NCI-H2107 treated with DMSO at 0.1 percent for 48 hours (cell line): ENCODE results near the gene ACTR6.

Source experiments
- DNase-seq: peaks from one replicate; lab custom pipeline; 2025; ENCODE audit not compliant: unreplicated experiment; lab: John Stamatoyannopoulos, UW

ACTR6 gene

DNA sequence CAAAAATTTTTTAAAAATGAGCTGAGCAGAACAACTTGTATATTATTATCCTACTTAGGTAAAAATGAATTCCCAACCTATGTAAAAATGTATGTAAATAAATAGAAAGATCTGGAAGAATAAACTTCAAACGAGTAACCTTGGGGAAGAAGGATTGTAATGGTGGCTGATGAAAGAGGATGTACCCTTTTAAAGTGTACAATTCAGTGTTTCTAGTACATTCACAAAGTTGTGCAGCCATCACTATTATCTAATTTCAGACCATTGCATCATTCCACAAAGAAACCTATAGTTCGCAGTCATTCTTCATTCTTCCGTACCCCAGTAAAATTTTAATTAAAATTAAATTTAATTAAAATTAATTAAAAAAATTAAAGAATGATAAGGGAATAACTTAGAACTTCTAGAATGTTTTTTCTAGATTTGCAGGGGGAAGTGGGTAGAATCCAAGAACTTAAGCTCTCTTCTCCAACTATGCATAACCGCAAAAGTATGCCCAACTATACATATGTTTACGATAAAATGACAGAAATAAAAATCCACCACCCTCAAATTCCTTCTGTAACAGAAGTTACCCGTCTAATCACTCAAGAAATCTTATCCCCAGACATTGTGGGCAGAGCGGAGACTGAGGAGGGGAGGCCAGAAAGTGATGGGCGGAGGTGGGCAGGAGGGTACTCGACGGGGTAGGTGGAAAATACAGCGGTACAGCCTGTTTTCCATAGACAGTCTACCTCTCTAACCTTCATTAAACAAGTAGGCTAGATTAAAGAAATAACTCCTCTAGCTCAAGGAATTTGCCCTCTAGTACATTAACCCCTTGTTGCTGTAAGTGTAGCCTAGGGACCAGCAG is 65.3 kb downstream of the ACTR6 start:
- no peak for DNase-seq

DNA sequence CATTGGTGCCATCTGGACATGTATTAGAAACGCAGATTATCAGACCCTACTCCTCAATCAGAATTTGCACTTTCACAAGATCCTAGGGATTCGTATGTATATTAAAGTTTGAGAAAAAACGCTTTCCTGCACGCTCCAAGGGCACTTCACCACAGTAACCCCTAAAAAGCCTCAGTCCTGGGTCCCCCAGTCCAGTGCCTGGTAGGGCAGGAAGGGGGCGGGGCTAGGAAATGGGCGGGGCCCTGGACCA is 65.9 kb downstream of the ACTR6 start:
- DNase-seq, result peak; percentile 68

DNA sequence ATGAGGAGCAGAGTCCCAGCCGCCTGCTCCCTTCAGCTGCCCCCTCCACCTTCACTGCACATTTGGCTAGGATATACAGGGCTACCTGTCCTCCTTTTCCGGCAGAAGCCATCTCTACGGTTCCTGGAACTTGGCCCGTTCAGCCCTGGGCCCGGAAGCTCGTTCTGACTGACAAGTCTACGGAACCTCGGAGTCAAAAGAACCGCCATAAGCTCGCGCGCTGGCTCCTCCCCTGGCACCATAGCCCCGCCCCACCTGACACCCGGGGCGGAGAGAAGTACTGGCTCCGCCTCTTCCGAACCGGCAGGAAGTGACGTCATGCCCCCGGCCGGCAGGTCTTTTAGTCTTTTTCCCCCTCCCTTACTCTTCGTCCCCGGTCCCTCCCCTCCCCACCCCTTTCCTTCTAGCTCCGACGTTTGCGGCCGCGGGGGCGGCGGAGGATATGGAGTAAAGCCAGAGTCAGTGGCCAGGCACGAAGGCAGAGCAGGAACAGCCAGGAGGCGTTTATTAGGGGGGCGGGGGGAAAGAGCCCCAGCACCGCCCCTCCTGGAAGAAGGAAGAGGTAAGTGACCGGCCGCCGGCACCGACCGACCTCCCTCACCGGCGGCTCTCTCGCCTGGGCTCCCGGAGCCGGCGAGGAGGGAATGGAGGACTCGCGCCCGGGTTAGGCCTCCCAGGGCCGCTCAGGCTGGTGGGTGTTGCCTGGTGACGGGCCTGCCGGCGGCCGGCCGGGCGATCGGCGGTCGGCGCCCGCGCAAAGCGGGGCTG is 66.4 kb downstream of the ACTR6 start, which contains the start of the genes DEPDC4 and SCYL2:
Gene DEPDC4, minus strand, starts transcription at position 245 of the 768 bp plus-strand sequence. Its CDS starts 3 bp downstream, at position 242.
Gene SCYL2, plus strand, starts transcription at position 343 of the 768 bp plus-strand sequence. CDS start 15,794 bp downstream, outside the sequence.
- peak; percentile 85 for DNase-seq

DNA sequence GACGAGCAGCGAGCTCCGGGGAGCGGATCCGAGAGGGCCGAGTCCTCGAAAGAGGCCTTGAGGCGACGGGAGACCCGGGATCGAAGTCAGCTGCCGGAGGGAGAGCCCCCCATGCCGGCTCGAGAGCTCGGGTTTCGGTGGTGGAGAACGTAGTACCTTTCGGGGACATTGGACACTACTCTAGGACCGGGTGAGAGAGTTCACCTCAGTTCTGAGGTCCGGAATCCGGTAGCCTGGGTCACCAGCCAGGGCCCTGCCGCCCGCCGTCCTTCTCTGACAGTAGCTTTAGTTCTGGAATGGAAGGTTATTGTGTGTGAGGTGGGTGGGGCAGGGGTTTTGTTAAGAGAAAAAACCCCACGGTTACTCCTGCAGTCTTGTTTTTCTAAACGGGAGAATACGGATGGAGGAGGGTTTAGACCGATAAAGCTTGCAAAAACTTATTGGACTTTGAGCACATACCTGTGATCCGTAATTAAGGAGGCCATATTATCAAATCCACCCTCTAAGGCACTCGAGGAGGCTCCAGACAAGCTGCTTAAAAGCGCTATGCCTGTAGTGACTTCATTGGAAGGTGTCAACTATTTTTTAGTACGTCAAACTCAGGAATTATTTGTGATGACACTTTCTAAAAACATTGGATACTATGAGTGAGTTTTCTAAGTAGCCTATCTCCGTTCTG is 67.1 kb downstream of the ACTR6 start:
- DNase-seq, result no peak

DNA sequence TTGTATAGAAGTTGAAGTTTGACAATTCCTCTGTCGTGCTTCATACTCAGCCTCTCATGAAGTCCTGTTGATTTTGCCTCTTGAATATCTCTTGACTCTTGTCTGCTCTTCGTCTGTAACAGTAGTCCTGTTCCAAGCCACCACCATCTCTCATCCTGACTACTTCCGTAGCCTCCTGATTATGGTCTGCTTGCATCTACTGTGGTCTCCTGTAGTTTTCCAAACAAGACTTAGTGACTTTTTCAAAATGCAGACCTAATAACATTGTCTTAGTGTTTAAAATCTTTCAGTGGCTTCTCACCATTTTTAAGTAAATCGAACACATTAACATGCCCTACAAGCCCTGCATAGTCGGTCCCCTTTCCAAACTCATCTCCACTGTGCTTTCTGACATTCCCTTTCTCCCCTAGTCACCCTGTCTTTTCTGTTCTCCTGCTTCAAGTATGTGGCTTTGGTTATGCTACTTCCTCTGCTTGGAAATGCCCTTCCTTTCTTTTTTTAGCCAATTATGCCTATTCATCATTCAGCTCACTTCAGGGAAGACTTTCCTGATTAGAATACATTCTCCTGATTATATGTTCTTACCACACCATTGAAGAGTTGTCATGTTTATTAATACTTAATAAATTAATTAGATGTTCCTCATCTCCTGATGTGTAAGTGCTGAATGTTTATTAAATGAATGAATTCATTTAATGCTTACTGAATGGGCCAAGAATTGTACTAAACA is 68.4 kb downstream of the ACTR6 start:
- no peak for DNase-seq

DNA sequence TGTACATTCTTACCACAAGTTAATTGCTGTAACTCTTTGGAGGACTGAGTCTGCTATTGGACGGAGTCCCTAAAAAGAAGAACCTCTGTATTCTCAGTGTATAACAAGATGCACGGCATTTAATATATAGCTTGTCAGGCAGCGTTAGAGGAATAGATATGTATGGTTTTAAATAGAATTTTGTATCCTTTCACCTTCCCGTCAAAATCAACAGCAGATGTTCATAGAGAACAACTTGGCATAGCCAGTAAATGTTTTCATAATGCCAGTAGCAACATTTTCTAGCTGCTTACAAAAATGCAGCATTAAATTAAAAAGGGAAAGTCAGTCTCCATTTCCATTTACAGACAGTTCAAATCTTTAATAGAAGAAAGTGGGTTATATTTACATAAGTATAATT is 73.2 kb downstream of the ACTR6 start:
- no peak for DNase-seq
